Naive thymus-derived CD8-positive, alpha-beta T cell (primary cell): ENCODE results near the gene KCNMB1. TPM values are rescaled to one million over a fixed set of nuclear protein-coding genes. Genes with fewer than 3 reads are reported as not detected.
A peak's percentile ranks its signal among the peaks of the same experiment; 100 is the strongest.

Experiments
- ATAC-seq, 2 donors: fragments of 150-1000 bp; cut with Tn5 transposase in 1 of 2; sonication (Bioruptor Pico), chemical (Tn5 transposase) in 1 of 2; 1 replicate in 1 of 2; 2 replicates in 1 of 2; pipeline ENCODE4 v1.10.0; 2021; ENCODE audit warnings: mild to moderate bottlenecking in 2 of 2, moderate library complexity in 2 of 2
- POLR2A ChIA-PET: fragments of 350-600 bp; sonication (Branson Sonifier 250); formaldehyde crosslinking; loops from one replicate; lab custom pipeline; 2021; ENCODE audit warnings: antibody characterized with exemption; lab: Charles Lee
- DNase-seq, 10 donors: peaks; one replicate each; pipeline versions ENCODE4 v3.0.0 to v3.0.0-alpha.2; 2020 to 2022
- H3K27ac Mint-ChIP-seq, 10 donors: one replicate each; pipeline ENCODE4 v1.8.0; 2020 to 2022; ENCODE audit warnings: mild to moderate bottlenecking in 10 of 10, mixed read lengths in 10 of 10, moderate library complexity in 4 of 10, inconsistent platforms in 1 of 10
- H3K27me3 Mint-ChIP-seq, 5 donors: one replicate each; pipeline ENCODE4 v1.8.0; 2021 to 2022; ENCODE audit warnings: mixed read lengths in 5 of 5
- H3K36me3 Mint-ChIP-seq, 3 donors: one replicate each; pipeline ENCODE4 v1.8.0; 2020 to 2022; ENCODE audit warnings: mixed read lengths in 3 of 3, mild to moderate bottlenecking in 2 of 3, inconsistent platforms in 1 of 3
- H3K4me1 Mint-ChIP-seq, 4 donors: one replicate each; pipeline ENCODE4 v1.8.0; 2021 to 2022; ENCODE audit warnings: mixed read lengths in 4 of 4
- H3K4me3 Mint-ChIP-seq, 10 donors: one replicate each; pipeline ENCODE4 v1.8.0; 2020 to 2022; ENCODE audit warnings: mild to moderate bottlenecking in 10 of 10, mixed read lengths in 10 of 10, moderate library complexity in 6 of 10, inconsistent platforms in 1 of 10
- H3K9me3 Mint-ChIP-seq, 9 donors: one replicate each; pipeline ENCODE4 v1.8.0; 2020 to 2022; ENCODE audit warnings: mixed read lengths in 9 of 9, mild to moderate bottlenecking in 3 of 9, inconsistent platforms in 1 of 9, moderate library complexity in 1 of 9
- polyA plus RNA-seq, 3 donors: library from polyadenylated mRNA; unstranded; fragments of 300-500 nt; fragmentation: Illumina TruSeq; gene quantifications; one replicate each; pipeline ENCODE4 v1.2.3, GENCODE V29; 2021
- total RNA-seq, 8 experiments: library from RNA in 2 of 8; stranded (reverse) in 2 of 8; gene quantifications; one replicate each; pipeline ENCODE4 v1.2.3 and lab custom pipeline; 2021 to 2026

KCNMB1 gene
- total and polyA plus RNA-seq, 5 experiments from 2014 or later: 0.06 TPM; not detected in 4

GRCh38 chr5:170365831-170366230, 23.3 kb downstream of the KCNMB1 start:
- no peak overlapping the region for H3K4me3 Mint-ChIP-seq
- DNase-seq (no peak), ATAC-seq (no peak)
- H3K27me3 Mint-ChIP-seq: no peaks in the 10 kb centered on the region
- H3K9me3 Mint-ChIP-seq: no peaks in the 10 kb centered on the region
- POLR2A ChIA-PET: no interaction called here
- H3K4me1 Mint-ChIP-seq: peaks cover 0 to 8% (median 0%) of the 10 kb centered on the region in 4 donors
- no peaks in the 10 kb centered on the region for H3K36me3 Mint-ChIP-seq
- H3K27ac Mint-ChIP-seq: no peak overlapping the region

- no peak overlapping the region for H3K27ac Mint-ChIP-seq
- POLR2A ChIA-PET: no interaction called here
- H3K9me3 Mint-ChIP-seq: no peaks in the 10 kb centered on the region
- H3K27me3 Mint-ChIP-seq: no peaks in the 10 kb centered on the region
- DNase-seq (no peak), ATAC-seq (no peak)
- H3K4me1 Mint-ChIP-seq: peaks cover 0 to 13% (median 0%) of the 10 kb centered on the region in 4 donors
- H3K36me3 Mint-ChIP-seq: no peaks in the 10 kb centered on the region
- no peak overlapping the region for H3K4me3 Mint-ChIP-seq
These were observed 24.2 kb downstream of the KCNMB1 start for GRCh38 chr5:170365011-170365410.

GRCh38 chr5:170363671-170364070, 25.5 kb downstream of the KCNMB1 start:
- Mint-ChIP-seq H3K9me3 (no peaks in the 10 kb centered on the region), H3K27ac (no peak overlapping the region), H3K36me3 (no peaks in the 10 kb centered on the region), H3K4me3 (no peak overlapping the region), H3K27me3 (no peaks in the 10 kb centered on the region), H3K4me1 (peaks cover 0 to 13% (median 0%) of the 10 kb centered on the region in 4 donors)
- POLR2A ChIA-PET: no interaction called here
- ATAC-seq (no peak), DNase-seq (no peak)

GRCh38 chr5:170362656-170363055, 26.5 kb downstream of the KCNMB1 start:
- Mint-ChIP-seq H3K4me1 (peaks cover 2 to 20% (median 5%) of the 10 kb centered on the region in 4 donors), H3K4me3 (no peak overlapping the region), H3K9me3 (no peaks in the 10 kb centered on the region), H3K27me3 (no peaks in the 10 kb centered on the region), H3K36me3 (no peaks in the 10 kb centered on the region), H3K27ac (peak overlapping the region in 1 of 10 donors; percentile 3)
- ATAC-seq (no peak), DNase-seq (no peak)
- POLR2A ChIA-PET: no interaction called here

- DNase-seq (no peak), ATAC-seq (no peak)
- Mint-ChIP-seq H3K27ac (peak overlapping the region in 1 of 10 donors; percentile 3), H3K9me3 (no peaks in the 10 kb centered on the region), H3K4me3 (no peak overlapping the region), H3K4me1 (peaks cover 2 to 23% (median 6%) of the 10 kb centered on the region in 4 donors), H3K36me3 (no peaks in the 10 kb centered on the region), H3K27me3 (no peaks in the 10 kb centered on the region)
- POLR2A ChIA-PET: no interaction called here
These were observed 27.1 kb downstream of the KCNMB1 start for GRCh38 chr5:170362102-170362501.

- no peak for ATAC-seq
- Mint-ChIP-seq H3K36me3 (no peaks in the 10 kb centered on the region), H3K27me3 (no peaks in the 10 kb centered on the region), H3K4me1 (peaks cover 2 to 25% (median 6%) of the 10 kb centered on the region in 4 donors), H3K4me3 (no peak overlapping the region), H3K9me3 (no peaks in the 10 kb centered on the region), H3K27ac (no peak overlapping the region)
- no peak for DNase-seq
- POLR2A ChIA-PET: no interaction called here
These were observed 27.6 kb downstream of the KCNMB1 start for GRCh38 chr5:170361616-170362015.

- no peak overlapping the region for H3K4me3 Mint-ChIP-seq
- peaks cover 2 to 25% (median 6%) of the 10 kb centered on the region in 4 donors for H3K4me1 Mint-ChIP-seq
- H3K27ac Mint-ChIP-seq: no peak overlapping the region
- no peaks in the 10 kb centered on the region for H3K9me3 Mint-ChIP-seq
- H3K27me3 Mint-ChIP-seq: no peaks in the 10 kb centered on the region
- DNase-seq (no peak), ATAC-seq (no peak)
- H3K36me3 Mint-ChIP-seq: no peaks in the 10 kb centered on the region
- POLR2A ChIA-PET: no interaction called here
These were observed 28.1 kb downstream of the KCNMB1 start for GRCh38 chr5:170361116-170361515.

GRCh38 chr5:170360709-170361108, 28.5 kb downstream of the KCNMB1 start:
- POLR2A ChIA-PET: no interaction called here
- Mint-ChIP-seq H3K27me3 (no peaks in the 10 kb centered on the region), H3K4me3 (no peak overlapping the region), H3K9me3 (no peaks in the 10 kb centered on the region), H3K4me1 (peaks cover 2 to 25% (median 6%) of the 10 kb centered on the region in 4 donors), H3K27ac (no peak overlapping the region), H3K36me3 (no peaks in the 10 kb centered on the region)
- DNase-seq (no peak), ATAC-seq (no peak)

- POLR2A ChIA-PET: interaction anchor here (0.5 to 1.0 kb wide), 3 partner anchors 23 to 578 kb away, joined by 3 to 4 read pairs (median 4); no protein-coding TSS in a partner anchor
These were observed 31.2 kb downstream of the KCNMB1 start for GRCh38 chr5:170357955-170358444.

GRCh38 chr5:170355601-170356098, 33.5 kb downstream of the KCNMB1 start:
- Mint-ChIP-seq H3K4me3 (no peak overlapping the region), H3K4me1 (peaks cover 2 to 26% (median 7%) of the 10 kb centered on the region in 4 donors), H3K9me3 (no peaks in the 10 kb centered on the region), H3K27me3 (peaks cover 3 to 23% (median 9%) of the 10 kb centered on the region in 5 donors), H3K27ac (peak overlapping the region in 1 of 10 donors; percentile 14), H3K36me3 (no peaks in the 10 kb centered on the region)
- ATAC-seq (no peak), DNase-seq (no peak)
- POLR2A ChIA-PET: no interaction called here

More at GRCh38 chr5:170357955-170358444, 31.2 kb downstream of the KCNMB1 start:
- H3K36me3 Mint-ChIP-seq: no peaks in the 10 kb centered on the region
- H3K4me3 Mint-ChIP-seq: peak overlapping the region in 2 of 10 donors; percentile 11 to 12
- peak overlapping the region in 5 of 10 donors; percentile 18 to 71 (median 46) for H3K27ac Mint-ChIP-seq
- DNase-seq: no peak
- ATAC-seq: no peak
- H3K4me1 Mint-ChIP-seq: peaks cover 2 to 25% (median 7%) of the 10 kb centered on the region in 4 donors
- no peaks in the 10 kb centered on the region for H3K9me3 Mint-ChIP-seq
- peaks cover 3 to 21% (median 9%) of the 10 kb centered on the region in 5 donors for H3K27me3 Mint-ChIP-seq

GRCh38 chr5:170353961-170354360, 35.2 kb downstream of the KCNMB1 start:
- POLR2A ChIA-PET: no interaction called here
- H3K27ac Mint-ChIP-seq: no peak overlapping the region
- no peaks in the 10 kb centered on the region for H3K36me3 Mint-ChIP-seq
- DNase-seq: no peak
- no peak for ATAC-seq
- H3K4me3 Mint-ChIP-seq: no peak overlapping the region
- H3K27me3 Mint-ChIP-seq: peaks cover 4 to 25% (median 16%) of the 10 kb centered on the region in 5 donors
- H3K4me1 Mint-ChIP-seq: peaks cover 2 to 21% (median 7%) of the 10 kb centered on the region in 4 donors
- no peaks in the 10 kb centered on the region for H3K9me3 Mint-ChIP-seq

- H3K4me3 Mint-ChIP-seq: no peak overlapping the region
- peaks cover 4 to 27% (median 21%) of the 10 kb centered on the region in 5 donors for H3K27me3 Mint-ChIP-seq
- peak overlapping the region in 2 of 10 donors; percentile 43 to 65 for H3K27ac Mint-ChIP-seq
- peaks cover 2 to 18% (median 7%) of the 10 kb centered on the region in 4 donors for H3K4me1 Mint-ChIP-seq
- H3K9me3 Mint-ChIP-seq: no peaks in the 10 kb centered on the region
- POLR2A ChIA-PET: no interaction called here
- no peak for DNase-seq
- no peak for ATAC-seq
- H3K36me3 Mint-ChIP-seq: no peaks in the 10 kb centered on the region
These were observed 36.0 kb downstream of the KCNMB1 start for GRCh38 chr5:170353011-170353761.

- H3K27me3 Mint-ChIP-seq: peaks cover 2 to 20% (median 6%) of the 10 kb centered on the region in 5 donors
- no peak overlapping the region for H3K27ac Mint-ChIP-seq
- POLR2A ChIA-PET: interaction anchor here (0.5 kb wide), 1 partner anchor 140 kb away, joined by 4 read pairs; no protein-coding TSS in a partner anchor
These were observed 41.0 kb downstream of the KCNMB1 start for GRCh38 chr5:170348137-170348633.

More at GRCh38 chr5:170348137-170348633, 41.0 kb downstream of the KCNMB1 start:
- peak in 1 of 2 donors; percentile 33 for ATAC-seq
- no peaks in the 10 kb centered on the region for H3K36me3 Mint-ChIP-seq
- no peaks in the 10 kb centered on the region for H3K9me3 Mint-ChIP-seq
- peaks cover 0 to 8% (median 1%) of the 10 kb centered on the region in 4 donors for H3K4me1 Mint-ChIP-seq
- H3K4me3 Mint-ChIP-seq: no peak overlapping the region
- no peak for DNase-seq
